Activated naive CD4-positive, alpha-beta T cell treated with anti-CD3 and anti-CD28 coated beads for 36 hours (primary cell): ENCODE measurements around the gene TADA1. TPM values are rescaled to one million over a fixed set of nuclear protein-coding genes. Genes with fewer than 3 reads are reported as not detected.

ENCODE experiments used
- CTCF ChIA-PET: fragments of 350-600 bp; sonication (Branson Sonifier 250); formaldehyde crosslinking; loops from one replicate; lab custom pipeline; 2021; ENCODE audit warnings: antibody characterized with exemption; lab: Charles Lee
- DNase-seq: peaks from one replicate; pipeline ENCODE4 v3.0.0-alpha.2; 2020
- H3K27ac Mint-ChIP-seq: one replicate; pipeline ENCODE4 v1.8.0; 2021; ENCODE audit warnings: mild to moderate bottlenecking, mixed read lengths
- H3K27me3 Mint-ChIP-seq: one replicate; pipeline ENCODE4 v1.8.0; 2021; ENCODE audit warnings: low read depth, mixed read lengths
- H3K36me3 Mint-ChIP-seq: one replicate; pipeline ENCODE4 v1.8.0; 2021; ENCODE audit warnings: low read depth, mixed read lengths
- H3K4me1 Mint-ChIP-seq: one replicate; pipeline ENCODE4 v1.8.0; 2021; ENCODE audit warnings: low read depth, mixed read lengths
- H3K4me3 Mint-ChIP-seq: one replicate; pipeline ENCODE4 v1.8.0; 2021; ENCODE audit warnings: mild to moderate bottlenecking, moderate library complexity, mixed read lengths
- H3K9me3 Mint-ChIP-seq: one replicate; pipeline ENCODE4 v1.8.0; 2021; ENCODE audit warnings: mixed read lengths
- intact Hi-C: fragments of 100-400 bp; cut with micrococcal nuclease; formaldehyde crosslinking; loops from one replicate; pipeline ENCODE4 v1.15.1; 2023
- total RNA-seq, 2 experiments: library from RNA; stranded (reverse); gene quantifications; one replicate each; pipeline ENCODE4 v1.2.3, GENCODE V29; 2021

TADA1 gene, protein sequence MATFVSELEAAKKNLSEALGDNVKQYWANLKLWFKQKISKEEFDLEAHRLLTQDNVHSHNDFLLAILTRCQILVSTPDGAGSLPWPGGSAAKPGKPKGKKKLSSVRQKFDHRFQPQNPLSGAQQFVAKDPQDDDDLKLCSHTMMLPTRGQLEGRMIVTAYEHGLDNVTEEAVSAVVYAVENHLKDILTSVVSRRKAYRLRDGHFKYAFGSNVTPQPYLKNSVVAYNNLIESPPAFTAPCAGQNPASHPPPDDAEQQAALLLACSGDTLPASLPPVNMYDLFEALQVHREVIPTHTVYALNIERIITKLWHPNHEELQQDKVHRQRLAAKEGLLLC
- 10 to 100 TPM; 19.6 to 19.9 TPM for total RNA-seq

GRCh38 chr1:166875734-166876539 lies at the start of gene TADA1:
TADA1 (minus strand) TSS chr1:166876264; CDS start chr1:166876233, 31 bp downstream.
- Mint-ChIP-seq H3K27me3 (no peaks in the 10 kb centered on the region), H3K36me3 (peaks cover 8% of the 10 kb centered on the region), H3K4me1 (peaks cover 37% of the 10 kb centered on the region), H3K9me3 (no peaks in the 10 kb centered on the region), H3K4me3 (peak within 1 kb of the TSS; percentile 99), H3K27ac (peak within 1 kb of the TSS; percentile 97)
- CTCF ChIA-PET, result interaction anchor here (1.0 to 3.5 kb wide), 3 partner anchors 11 to 191 kb away, joined by 3 to 21 read pairs (median 3); no protein-coding TSS in a partner anchor
- DNase-seq, result peak; percentile 100
- intact Hi-C loops, result loop anchor here (1.0 to 10.0 kb wide), 11 partner anchors 34 to 1181 kb away; partner anchors contain the start of genes ALDH9A1, CD247, CREG1 and ILDR2

- CTCF ChIA-PET, result interaction anchor here (0.6 to 1.6 kb wide), 3 partner anchors 20 to 200 kb away, joined by 3 to 6 read pairs (median 6); no protein-coding TSS in a partner anchor
- no peaks in the 10 kb centered on the region for H3K9me3 Mint-ChIP-seq
- H3K4me1 Mint-ChIP-seq, result peaks cover 2% of the 10 kb centered on the region
- intact Hi-C loops, result no loop called here
- no peak for DNase-seq
- H3K4me3 Mint-ChIP-seq, result no peak overlapping the region
- no peaks in the 10 kb centered on the region for H3K36me3 Mint-ChIP-seq
- peaks cover 21% of the 10 kb centered on the region for H3K27me3 Mint-ChIP-seq
- H3K27ac Mint-ChIP-seq, result no peak overlapping the region
Measured at GRCh38 chr1:166924823-166925541, 48.9 kb upstream of the TADA1 start.

- Mint-ChIP-seq H3K27ac (no peak overlapping the region), H3K36me3 (no peaks in the 10 kb centered on the region), H3K4me3 (peak overlapping the region; percentile 50), H3K27me3 (peaks cover 35% of the 10 kb centered on the region), H3K4me1 (peaks cover 2% of the 10 kb centered on the region), H3K9me3 (no peaks in the 10 kb centered on the region)
- intact Hi-C loops, result no loop called here
- DNase-seq, result no peak
- CTCF ChIA-PET, result interaction anchor here (1.2 kb wide), 1 partner anchor 11 kb away, joined by 3 read pairs; no protein-coding TSS in a partner anchor
Measured at GRCh38 chr1:166920561-166921475, 44.8 kb upstream of the TADA1 start.

DNA sequence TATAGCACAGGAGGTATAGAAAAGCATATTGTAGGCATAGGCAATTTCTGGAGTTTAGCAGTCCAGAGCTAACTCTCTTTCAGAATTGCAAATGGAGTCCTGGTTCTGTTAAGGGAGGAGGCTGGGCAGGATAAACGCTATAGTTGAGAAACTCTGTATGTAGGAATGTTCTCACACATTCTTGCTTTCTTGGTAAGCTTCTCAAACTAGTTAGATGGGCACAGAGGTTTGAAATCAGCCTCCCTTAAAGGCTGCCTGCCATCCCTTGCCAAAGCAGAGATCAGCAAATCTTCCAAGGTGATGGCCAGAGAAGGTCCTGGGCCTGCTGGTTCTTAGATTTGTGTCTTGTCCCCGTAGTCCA lies 42.9 kb upstream of the TADA1 start:
- H3K4me3 Mint-ChIP-seq, result no peak overlapping the region
- peaks cover 35% of the 10 kb centered on the region for H3K27me3 Mint-ChIP-seq
- no peak for DNase-seq
- peaks cover 2% of the 10 kb centered on the region for H3K4me1 Mint-ChIP-seq
- CTCF ChIA-PET, result interaction anchor here (1.2 to 20.2 kb wide), 2 partner anchors 8 to 140 kb away, joined by 4 to 635 read pairs; no protein-coding TSS in a partner anchor
- intact Hi-C loops, result loop anchor here (10.0 kb wide), 1 partner anchor 516 kb away; no protein-coding TSS in a partner anchor
- no peak overlapping the region for H3K27ac Mint-ChIP-seq
- no peaks in the 10 kb centered on the region for H3K36me3 Mint-ChIP-seq
- no peaks in the 10 kb centered on the region for H3K9me3 Mint-ChIP-seq

GRCh38 chr1:166918088-166918955 lies 42.3 kb upstream of the TADA1 start:
- no peaks in the 10 kb centered on the region for H3K36me3 Mint-ChIP-seq
- no peak overlapping the region for H3K27ac Mint-ChIP-seq
- H3K4me1 Mint-ChIP-seq, result peaks cover 2% of the 10 kb centered on the region
- H3K27me3 Mint-ChIP-seq, result peaks cover 35% of the 10 kb centered on the region
- H3K9me3 Mint-ChIP-seq, result no peaks in the 10 kb centered on the region
- DNase-seq, result no peak
- no peak overlapping the region for H3K4me3 Mint-ChIP-seq
- intact Hi-C loops, result loop anchor here (10.0 kb wide), 1 partner anchor 516 kb away; no protein-coding TSS in a partner anchor
- CTCF ChIA-PET, result interaction anchor here (1.2 to 20.2 kb wide), 2 partner anchors 8 to 140 kb away, joined by 4 to 635 read pairs; no protein-coding TSS in a partner anchor

- peaks cover 20% of the 10 kb centered on the region for H3K27me3 Mint-ChIP-seq
- H3K9me3 Mint-ChIP-seq, result no peaks in the 10 kb centered on the region
- no peaks in the 10 kb centered on the region for H3K36me3 Mint-ChIP-seq
- intact Hi-C loops, result loop anchor here (10.0 kb wide), 1 partner anchor 519 kb away; no protein-coding TSS in a partner anchor
- DNase-seq, result no peak
- H3K4me3 Mint-ChIP-seq, result no peak overlapping the region
- peaks cover 2% of the 10 kb centered on the region for H3K4me1 Mint-ChIP-seq
- H3K27ac Mint-ChIP-seq, result no peak overlapping the region
- CTCF ChIA-PET, result interaction anchor here (20.2 kb wide), 1 partner anchor 143 kb away, joined by 635 read pairs; no protein-coding TSS in a partner anchor
Measured at GRCh38 chr1:166915941-166916340, 39.9 kb upstream of the TADA1 start.

GRCh38 chr1:166915042-166915441 lies 39.0 kb upstream of the TADA1 start:
- Mint-ChIP-seq H3K36me3 (no peaks in the 10 kb centered on the region), H3K27me3 (peaks cover 15% of the 10 kb centered on the region), H3K4me3 (no peak overlapping the region), H3K4me1 (peaks cover 5% of the 10 kb centered on the region), H3K9me3 (no peaks in the 10 kb centered on the region), H3K27ac (no peak overlapping the region)
- CTCF ChIA-PET, result interaction anchor here (20.2 kb wide), 1 partner anchor 144 kb away, joined by 635 read pairs; no protein-coding TSS in a partner anchor
- DNase-seq, result no peak
- intact Hi-C loops, result loop anchor here (10.0 kb wide), 1 partner anchor 520 kb away; no protein-coding TSS in a partner anchor

DNA sequence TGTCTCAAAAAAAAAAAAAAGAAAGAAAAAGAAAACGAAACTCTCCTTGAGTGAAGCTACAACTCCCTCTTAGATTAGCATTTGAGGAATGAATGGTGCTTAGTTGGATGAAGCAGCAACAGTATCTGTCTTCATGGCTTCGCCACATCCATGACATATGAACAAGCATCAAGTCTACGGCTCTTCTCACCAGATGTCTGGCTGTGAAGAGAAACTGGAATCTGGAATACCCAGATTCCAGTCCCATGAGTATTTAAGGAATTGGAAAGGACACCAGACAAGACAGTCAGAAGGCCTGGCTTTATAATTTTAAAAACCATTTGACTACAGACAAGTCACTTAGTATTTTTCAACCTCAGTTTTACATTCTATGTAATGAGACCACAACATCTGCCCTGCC lies 38.0 kb upstream of the TADA1 start:
- intact Hi-C loops, result loop anchor here (5.0 to 10.0 kb wide), 3 partner anchors 521 to 987 kb away; partner anchors contain the start of gene CREG1
- H3K27ac Mint-ChIP-seq, result no peak overlapping the region
- H3K4me3 Mint-ChIP-seq, result no peak overlapping the region
- no peaks in the 10 kb centered on the region for H3K36me3 Mint-ChIP-seq
- peaks cover 5% of the 10 kb centered on the region for H3K4me1 Mint-ChIP-seq
- no peak for DNase-seq
- peaks cover 5% of the 10 kb centered on the region for H3K27me3 Mint-ChIP-seq
- H3K9me3 Mint-ChIP-seq, result no peaks in the 10 kb centered on the region
- CTCF ChIA-PET, result interaction anchor here (0.7 to 20.2 kb wide), 2 partner anchors 70 to 144 kb away, joined by 3 to 635 read pairs; no protein-coding TSS in a partner anchor

DNA sequence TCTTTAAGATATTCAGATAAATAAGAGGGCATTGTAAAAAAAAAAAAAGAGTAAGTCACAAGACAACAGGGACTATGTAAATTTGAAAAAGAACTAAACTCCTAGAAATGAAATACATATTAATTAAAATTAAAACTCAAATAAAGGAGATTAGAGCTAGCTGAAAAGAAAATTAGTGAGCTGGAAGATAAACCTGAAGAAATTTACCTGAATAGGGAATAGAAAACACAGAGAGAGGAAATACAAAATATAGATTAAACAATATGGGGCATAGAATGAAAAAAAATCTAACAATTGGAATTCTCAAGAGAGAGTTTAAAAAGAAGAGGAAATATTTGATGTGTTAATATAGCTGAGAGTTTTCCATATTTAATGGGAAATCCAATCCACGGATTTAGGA lies 35.6 kb upstream of the TADA1 start:
- Mint-ChIP-seq H3K27ac (no peak overlapping the region), H3K4me1 (peaks cover 5% of the 10 kb centered on the region), H3K27me3 (no peaks in the 10 kb centered on the region), H3K36me3 (no peaks in the 10 kb centered on the region), H3K4me3 (no peak overlapping the region), H3K9me3 (no peaks in the 10 kb centered on the region)
- CTCF ChIA-PET, result interaction anchor here (1.4 to 20.2 kb wide), 3 partner anchors 28 to 163 kb away, joined by 8 to 635 read pairs (median 36); no protein-coding TSS in a partner anchor
- intact Hi-C loops, result loop anchor here (2.0 to 10.0 kb wide), 4 partner anchors 309 to 984 kb away; partner anchors contain the start of genes CREG1 and POU2F1
- no peak for DNase-seq
